T-helper 1 cell (primary cell): ENCODE results near the gene FADS1.

ENCODE experiments used
- DNase-seq, 5 donors: peaks; one replicate each; pipeline ENCODE4 v3.0.0-alpha.2; 2012 to 2020

The FADS1 gene

DNA sequence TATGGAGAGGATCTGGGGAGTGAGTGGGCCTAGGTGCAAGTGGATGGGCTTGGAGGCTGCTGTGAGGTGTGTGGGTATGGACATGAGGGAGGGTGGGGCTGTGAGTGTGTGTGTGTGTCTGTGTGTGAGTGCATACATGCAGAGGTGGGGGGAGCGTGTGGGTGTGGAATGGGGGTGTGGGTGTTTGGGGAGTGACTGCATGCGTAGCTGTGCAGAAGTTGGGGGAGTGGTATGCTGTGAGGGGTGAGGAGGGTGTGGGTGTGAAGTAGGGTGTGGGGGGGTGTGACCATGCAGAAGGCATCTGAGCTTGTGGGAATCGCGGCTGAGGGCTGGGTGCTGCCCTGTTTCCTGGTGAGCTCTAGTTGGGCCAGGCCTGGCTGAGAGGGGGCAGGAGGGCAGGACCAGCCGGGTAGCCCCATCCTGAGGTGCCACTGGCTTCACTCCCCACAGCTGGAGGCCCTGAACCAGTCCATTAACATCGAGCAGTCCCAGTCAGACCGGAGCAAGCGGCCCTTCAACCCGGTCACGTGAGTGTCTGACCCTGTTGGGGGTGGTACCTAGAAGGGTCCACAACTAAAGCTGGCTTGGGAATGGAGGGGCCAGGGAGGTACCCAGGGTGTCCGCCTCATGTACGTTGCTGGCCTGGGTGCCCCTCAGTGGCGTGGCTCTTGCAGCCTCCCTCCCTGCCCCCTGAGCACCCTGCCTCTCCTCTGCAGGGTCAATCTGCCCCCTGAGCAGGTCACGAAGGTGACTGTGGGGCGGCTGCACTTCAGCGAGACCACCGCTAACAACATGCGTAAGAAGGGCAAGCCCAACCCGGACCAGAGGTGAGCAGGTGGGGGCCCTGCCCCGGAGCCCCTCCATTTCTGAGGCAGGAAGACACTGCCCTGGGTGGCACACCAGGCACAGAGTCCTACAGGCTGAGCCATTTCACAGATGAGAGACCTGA lies 40.9 kb downstream of the FADS1 start:
- DNase-seq = no peak

DNA sequence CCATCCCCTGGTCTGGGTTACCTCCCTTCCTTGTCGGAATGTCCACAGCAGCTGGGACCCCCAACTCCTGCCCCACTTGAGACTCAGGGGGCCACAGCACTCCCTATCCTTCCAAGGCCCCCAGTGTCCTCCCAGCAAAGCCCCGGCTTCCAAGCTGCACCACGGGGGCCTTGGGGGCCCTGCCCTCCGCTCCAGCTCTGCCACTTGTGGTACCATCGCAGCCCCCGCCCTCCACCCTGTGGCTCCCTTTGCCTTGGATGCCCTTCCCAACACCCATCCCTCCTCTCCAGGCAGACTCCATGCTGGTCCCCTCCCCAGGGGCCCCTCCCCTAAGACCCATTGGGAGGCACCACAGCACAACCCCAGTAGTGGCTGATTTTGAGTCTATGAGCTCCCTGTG lies 41.7 kb downstream of the FADS1 start:
- DNase-seq = no peak

DNA sequence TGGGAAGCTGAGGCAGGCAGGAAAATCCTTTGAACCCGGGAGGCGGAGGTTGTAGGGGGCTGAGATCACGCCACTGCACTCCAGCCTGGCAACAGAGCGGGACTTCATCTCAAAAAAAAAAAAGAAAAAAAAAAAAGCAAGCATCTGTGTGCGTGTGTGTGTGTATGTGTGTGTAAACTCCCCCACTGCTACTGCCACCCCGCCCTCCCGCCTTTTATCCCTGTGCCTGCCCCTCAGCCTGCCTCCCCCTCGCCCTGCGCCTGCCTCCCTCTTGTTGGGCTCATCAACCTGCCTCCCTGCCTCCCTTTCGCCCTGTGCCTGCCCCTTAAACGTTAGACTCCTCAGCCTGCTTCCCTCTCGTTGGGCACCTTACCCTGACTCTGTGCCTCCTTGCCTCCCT lies 42.4 kb downstream of the FADS1 start:
- no peak for DNase-seq

DNA sequence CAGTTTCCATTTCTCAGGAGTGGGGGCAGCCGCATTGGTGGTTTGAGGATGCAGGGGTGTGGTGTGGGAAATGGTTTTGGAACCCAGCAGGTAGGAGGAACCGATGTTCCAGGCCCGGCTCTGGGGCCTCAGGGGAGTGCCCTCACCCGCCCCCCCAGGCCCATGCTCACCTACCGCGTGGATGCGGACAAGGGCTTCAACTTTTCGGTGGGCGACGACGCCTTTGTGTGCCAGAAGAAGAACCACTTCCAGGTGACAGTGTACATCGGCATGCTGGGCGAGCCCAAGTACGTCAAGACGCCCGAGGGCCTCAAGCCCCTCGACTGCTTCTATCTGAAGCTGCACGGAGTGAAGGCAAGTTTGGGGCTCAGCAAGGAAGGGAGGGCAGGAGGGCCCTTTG lies 43.0 kb downstream of the FADS1 start:
- no peak for DNase-seq

DNA sequence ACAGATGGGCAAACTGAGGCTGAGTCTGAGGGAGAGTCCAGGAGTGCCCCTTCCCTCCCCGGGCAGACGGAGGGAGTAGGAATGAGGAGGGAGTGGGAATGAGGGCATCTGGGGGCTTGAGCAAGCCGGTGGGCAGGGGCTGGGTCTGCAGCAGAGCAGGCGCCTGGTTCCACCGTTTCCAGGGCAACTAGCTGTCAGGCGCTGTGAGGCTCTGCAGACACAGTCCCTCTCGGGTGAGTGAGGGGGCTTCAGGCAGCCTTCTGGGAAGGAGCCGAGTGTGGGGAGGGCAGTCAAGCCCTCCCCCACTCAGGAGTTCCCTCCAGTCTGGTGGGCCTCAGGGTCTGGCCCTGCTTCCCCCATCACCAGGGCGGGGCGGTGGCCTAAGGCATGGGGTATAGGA lies 43.4 kb downstream of the FADS1 start:
- DNase-seq = no peak

DNA sequence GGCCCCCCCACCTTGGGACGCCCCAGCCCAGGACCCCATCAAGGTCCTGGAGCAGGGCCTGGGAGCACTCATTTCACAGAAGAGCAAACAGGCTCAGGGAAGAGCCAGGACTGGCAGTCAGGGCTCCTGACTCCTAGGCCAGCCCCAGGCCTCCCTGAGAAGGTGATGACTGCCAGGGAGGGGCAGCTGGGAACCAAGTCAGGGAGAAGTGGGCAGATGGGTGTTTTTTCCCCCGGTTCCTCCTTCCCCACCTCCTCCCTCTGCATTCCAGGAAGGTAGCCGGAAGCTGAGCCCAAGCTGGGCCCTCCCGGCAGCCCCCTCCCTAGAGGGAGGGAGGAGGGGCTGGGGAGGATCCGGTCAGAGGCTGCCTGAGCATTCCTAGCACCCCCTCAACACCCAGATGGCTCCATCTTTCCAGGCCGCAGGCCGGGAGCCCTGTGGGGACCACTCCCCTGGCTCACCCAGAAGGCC lies 44.8 kb downstream of the FADS1 start:
- no peak for DNase-seq

DNA sequence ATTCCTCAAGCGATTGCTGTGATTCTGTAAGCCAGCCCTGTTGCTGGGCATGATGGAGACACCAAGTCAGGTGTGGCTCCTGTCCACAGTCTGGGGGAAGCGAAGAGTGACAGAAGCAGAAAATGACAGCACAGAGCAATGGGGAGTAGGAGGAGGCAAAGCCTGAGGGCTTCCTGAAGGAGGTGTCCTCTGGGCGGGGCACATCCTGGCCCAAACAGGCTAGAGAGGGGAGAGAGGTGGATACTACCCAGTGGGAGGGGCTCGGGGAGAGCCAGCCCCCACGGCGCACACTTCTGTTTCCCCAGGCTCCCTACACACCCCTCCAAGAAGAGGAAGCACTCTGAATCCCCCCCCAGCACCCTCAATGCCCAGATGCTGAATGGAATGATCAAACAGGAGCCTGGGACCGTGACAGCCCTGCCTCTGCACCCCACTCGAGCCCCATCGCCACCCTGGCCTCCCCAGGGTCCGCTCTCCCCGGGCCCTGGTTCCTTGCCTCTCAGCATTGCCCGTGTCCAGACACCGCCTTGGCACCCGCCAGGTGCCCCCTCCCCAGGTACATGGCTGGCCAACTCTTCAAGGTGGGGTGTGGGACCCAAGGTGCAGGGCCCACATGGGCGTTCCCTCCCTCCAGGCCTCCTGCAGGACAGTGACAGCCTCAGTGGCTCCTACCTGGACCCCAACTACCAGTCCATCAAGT lies 45.5 kb downstream of the FADS1 start:
- no peak for DNase-seq

DNA sequence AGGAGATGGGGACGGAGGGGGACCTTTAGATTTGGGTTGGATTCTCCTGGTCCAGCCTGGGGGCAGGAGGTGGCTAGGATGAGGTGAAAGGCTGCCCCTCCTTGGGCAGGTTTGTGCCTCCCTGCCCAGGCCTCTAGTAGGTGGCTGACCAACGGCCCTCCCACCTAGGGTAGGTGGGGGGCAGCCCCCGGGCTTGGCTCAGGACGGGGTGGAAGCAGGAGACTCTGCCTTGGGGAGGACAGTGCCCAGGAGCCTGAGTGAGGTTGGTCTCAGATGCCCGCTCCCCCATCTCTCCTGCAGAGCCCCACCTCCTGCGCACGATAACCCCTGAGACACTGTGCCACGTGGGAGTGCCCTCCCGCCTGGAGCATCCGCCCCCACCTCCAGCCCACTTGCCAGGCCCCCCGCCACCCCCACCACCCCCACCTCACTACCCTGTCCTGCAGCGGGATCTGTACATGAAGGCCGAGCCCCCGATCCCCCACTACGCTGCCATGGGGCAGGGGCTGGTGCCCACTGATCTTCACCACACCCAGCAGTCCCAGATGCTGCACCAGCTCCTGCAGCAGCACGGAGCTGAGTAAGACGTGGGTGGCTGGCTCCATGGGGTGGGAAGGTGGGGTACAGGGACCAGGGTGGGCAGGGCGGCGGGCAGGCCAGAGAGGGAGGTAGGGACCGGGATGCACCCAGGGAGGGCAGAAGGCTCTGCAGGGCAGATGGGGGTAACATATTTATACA lies 46.7 kb downstream of the FADS1 start:
- no peak for DNase-seq

DNA sequence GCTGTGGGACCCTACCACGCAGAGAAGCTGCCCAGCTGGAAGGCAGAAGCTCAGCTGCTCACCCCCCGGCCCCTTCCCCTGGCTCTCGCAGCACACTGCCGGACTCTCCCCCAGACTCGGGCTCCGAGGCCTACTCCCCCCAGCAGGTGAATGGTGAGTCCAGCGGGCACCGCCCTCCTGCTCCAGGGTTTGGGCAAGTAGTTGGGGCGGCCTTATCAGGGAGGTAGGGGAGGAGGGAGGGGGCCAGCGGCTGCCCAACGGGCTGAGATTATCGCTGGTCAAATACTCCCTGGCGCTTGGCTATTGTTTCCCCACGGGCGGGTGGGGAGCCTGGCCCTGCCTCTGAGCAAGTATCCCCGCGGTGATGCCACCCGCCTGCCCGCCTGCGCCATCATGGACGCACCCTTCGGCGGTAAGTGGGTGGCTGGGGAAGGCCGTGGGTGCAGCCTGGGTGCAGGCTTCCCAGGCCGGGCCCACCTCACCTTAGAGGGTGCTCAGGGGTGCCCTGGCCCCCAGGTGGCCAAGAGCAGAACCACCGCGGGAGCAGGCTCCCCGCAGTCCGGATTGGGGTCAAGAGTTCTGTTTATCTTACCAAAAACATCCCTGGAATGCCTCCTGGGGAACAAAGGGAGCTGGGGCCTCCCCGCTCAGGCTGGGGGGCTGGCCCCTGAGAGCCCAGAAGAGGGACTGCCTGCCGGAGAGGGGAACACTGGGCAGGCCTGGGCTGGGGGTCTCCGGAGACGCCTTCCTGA lies 47.5 kb downstream of the FADS1 start:
- no peak for DNase-seq

DNA sequence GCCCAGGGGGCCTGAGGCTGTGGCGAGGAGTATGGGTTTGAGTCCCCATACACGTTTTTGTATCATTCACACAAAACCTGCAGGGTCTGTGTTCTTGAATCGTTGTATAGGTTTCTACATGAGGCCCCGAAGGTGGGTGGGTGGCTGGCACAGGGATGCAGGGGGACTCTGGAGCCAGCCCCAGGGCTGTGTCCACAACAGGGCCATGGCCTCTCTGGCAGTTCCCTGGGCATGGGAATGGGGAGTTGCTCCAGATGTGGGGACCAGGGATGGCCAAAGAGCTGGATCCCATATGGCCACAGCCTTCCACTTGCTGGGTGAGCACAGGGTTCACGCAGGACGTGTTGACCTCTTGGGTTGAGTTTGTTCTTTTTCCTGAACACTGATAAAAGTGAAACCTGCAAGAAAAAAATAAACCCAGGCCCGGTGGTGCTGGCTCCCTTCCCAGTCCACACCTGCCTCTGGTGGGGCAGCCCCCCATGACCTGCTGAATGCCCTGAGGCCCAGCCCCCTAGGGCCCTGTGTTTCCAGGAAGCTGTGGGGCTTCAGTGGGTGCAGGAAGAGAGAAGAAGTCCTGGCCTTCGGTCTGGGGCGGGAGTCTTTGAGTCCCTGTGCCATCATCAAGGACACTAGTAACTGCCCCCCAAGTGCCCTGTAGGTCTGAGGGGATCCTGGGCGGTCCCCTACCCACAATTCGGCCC lies 48.3 kb downstream of the FADS1 start:
- no peak for DNase-seq

DNA sequence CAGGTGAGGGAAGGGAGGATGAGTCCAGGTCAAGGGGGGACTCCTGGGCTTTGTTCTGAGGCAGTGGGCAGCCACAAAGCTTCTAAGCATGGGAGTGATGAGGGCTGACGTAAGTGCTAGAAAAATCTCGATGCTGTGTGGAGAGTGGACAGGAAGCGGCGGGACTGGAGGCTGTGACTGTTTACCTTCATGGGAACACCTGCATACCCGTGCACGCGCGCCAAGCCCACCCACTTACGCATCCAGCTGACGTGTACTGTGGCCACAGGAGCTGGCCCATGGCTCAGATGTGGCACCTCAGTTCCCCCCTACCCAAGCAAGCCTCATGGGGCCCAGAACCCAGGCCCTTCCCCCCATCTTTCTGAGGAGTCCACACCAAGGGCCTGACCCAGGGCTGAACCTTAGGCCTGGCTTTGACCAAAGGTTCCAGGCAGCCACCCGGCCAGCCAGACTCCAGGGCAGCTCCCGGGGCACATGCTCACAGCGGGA lies 50.4 kb downstream of the FADS1 start:
- no peak for DNase-seq

DNA sequence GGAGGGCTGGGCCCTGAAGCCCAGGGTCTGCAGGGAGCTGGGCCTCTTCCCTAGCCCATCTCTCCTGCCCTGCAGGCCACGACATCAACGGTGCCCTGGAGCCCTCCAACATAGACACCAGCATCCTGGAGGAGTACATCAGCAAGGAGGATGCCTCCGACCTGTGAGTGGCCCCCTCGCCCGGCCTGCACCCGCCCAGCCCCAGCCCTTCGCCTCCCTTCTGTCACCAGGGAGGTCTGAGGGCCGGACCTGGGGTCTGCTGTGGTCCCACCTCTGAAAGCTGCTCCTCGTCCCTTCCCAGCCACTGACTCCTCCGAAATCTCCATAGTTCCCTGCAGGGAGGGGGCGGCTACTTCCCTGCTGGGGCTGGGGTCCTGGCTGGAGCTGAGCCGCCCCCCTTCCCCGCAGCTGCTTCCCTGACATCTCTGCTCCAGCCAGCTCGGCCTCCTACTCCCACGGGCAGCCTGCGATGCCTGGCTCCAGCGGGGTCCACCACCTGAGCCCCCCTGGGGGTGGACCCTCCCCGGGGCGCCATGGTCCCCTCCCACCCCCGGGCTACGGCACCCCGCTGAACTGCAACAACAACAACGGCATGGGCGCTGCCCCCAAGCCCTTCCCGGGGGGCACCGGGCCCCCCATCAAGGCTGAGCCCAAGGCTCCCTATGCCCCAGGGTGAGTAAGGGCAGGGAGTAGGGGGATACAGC lies 51.1 kb downstream of the FADS1 start:
- DNase-seq = no peak

DNA sequence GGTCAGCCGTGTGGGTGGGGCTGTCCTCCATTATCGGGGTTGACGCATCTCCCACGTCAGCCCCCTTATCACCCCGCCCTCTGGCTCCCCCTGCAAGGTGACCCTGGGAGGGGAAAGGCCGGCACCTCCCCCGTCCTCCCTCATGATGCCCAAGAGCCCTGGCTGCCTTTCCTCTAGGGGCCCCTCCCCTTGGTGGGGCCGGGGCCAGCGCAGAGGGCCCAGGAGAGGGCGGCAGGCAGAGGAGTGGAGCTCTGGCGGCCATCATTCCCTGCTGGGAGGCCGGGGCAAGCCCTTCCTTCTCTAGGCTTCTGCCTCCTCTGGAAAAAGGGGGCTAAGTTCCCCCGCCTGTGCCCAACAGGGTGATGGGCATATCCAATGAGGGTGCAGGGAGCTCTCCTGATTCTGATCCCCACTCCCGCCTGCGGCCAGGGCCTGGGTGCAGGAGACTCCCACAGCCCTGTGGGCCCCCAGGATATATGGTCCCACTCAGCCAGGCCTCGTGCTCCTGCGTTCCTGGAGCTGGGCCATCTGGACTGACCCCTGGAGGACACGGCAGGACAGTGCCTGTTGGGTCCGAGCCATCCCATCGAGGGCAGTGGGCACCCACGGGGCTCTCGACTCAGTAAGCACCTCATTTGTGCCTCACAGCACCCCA lies 52.1 kb downstream of the FADS1 start:
- no peak for DNase-seq

DNA sequence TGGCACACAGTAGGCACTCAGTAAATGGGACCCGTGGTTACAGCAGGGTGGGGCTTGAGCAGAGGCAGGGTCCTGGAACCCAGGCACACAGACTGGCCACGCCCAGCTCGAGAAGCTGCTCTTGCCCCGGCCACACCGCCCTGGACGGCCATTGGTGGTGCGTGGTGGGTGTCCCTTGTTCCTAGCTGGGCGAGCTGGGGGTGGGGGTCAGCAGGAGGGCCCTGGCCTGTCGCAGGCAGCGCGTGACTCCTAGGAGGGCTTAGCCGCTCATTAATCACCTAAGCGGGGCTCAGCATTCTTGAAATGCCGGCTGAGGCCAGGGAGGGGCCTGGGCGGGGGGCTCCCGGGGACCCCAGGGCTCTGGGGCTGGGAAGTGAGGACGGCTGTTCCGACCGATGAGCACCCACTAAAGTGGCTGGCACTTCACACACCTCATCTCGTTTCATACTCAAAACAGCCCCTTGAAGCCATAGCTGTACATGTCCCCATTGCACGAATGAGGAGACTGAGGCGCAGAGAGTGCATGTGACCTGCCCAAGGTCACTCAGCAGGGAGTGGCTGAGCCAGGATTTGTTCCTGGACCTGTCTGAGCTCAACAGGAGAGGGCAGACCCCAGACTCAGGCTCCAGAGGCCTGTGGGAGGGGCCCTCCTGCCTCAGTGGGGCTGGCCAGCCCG lies 52.7 kb downstream of the FADS1 start:
- no peak for DNase-seq

DNA sequence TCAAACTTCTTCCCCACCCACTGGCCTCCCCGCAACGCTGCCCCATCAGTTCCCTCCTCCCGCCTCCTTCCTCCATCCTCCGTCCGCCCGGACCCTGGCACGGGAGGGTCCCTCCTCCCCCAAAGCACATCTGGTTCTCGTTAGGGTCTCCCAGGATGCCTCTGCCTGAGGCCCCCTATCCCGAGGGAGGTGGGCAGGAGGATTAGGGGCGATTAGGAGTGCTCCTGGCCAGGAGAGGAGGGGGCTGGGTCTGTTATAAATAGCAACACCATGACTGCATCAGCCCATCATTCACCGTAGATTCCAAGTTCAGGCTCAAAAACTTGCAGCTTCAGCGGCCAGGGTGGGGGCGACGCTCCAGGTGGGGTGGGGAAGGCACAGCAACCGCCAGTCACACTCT lies 54.0 kb downstream of the FADS1 start:
- no peak for DNase-seq

DNA sequence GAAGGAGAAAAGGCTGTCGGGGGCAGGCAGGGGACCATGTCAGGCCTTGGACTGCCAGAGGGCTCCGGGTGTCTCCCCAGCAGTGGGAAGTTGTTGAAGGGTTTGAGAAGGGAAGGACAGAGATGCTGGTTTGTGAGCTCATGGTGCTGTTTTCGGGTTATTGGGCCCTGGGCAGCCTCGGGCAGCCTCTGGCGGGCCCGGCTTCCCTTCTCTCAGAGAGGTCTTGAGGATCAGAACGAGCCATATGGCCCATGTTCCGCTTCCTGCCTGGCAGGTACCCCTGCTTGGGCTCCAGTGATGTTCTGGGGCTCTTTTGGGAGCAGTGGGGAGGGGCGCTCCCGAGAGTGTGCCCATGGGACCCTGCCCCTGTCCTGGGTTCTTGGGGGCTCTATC lies 54.6 kb downstream of the FADS1 start:
- DNase-seq = no peak

DNA sequence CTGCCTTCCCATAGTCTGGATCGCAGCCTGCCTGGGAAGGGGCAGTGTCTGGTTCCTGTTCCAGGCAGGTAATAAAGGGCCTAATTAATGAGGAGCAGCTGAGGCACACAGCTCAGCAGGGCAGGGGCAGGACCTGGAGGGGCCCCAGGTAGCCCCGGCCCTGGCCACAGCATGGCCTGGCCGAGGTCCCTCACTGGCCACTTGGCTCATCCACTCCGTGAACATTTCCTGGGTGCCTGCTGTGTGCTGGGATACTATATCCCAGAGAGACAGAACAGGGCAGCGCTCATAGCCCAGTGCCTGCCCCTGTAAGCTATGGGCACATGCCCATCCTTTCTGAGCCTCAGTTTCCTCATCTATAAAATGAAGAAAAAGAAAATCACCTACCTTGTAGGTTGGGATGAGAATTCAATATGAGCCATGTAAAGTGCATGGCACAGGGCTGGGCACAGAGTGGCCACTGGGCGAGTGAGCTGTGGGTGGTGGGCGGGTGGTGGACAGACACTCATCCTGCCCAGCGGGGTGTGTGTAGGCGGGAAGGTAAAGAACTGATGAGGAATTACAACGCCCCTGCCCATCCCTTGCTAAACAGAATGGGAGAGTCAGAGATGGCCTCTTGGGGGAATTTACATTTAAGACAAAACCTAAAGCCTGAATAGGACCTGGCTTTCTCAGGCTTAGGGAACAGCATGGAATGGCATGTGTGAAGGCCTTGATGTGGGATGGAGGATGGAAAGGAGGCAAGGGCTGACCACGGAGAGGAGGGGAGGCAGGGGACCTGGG lies 55.2 kb downstream of the FADS1 start:
- DNase-seq = no peak

DNA sequence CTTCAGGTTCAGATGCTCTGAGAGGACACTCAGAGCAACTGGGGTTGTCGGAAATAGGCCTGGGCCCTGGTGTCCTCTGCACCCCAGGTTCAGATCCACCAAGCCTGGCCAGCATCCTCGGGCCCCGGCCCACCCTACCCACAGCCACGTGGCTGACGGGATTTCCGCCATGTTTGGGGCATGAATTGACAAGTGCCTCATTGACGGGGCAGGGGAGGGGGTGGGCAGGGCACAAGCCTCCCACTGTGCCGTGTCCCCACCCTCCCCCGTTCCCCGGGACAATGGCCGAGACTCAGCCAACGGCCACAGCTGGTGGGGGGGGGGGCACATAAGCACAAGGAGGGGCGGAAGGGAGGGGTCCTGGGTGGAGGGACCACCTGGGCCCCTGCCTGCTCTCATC lies 55.9 kb downstream of the FADS1 start:
- DNase-seq = no peak

DNA sequence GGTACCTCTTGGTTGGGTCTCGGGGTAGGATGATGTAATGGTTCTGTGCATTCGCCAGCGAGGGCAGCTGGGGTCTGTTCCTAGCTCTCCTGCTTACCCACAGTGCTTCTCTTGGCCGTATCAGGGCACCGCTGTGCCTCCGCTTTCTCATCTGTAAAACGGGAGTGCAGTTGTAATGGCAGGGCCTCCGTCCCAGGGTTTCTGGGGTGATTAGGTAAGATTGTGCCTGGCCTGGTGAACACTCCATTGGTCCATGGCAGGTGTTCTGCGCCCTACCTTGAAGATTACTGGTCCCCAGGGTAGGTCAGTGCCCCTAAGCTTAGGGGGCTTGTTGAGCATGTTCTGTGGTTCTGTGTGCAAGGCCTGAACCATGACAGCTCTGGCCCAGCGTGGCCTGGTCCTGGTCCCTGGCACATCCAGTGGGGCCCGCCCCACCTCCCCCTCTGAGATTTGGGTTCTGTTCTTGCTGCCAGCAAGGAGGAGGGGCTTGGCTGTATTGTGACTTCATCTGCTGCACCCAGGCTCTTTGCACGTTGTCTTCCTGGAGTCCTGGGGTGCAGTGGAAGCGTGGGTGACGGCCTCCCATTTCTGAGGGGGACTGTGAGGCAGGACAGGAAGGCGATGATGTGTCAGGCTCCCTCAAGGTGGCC lies 59.5 kb downstream of the FADS1 start:
- DNase-seq = no peak
